ENCODE data around the gene HAUS8. TPM values are rescaled to one million over a fixed set of nuclear protein-coding genes. Genes with fewer than 3 reads are reported as not detected.
A peak's percentile ranks its signal among the peaks of the same experiment; 100 is the strongest.

The HAUS8 gene
- total and polyA plus RNA-seq, 9 of the 15 experiments (the other 6 are each of a cell fraction or from before 2014, with no cell fraction given) = 20.5 to 53.2 (median 36.0) TPM

GRCh38 chr19:17097593-17098126, 22.4 kb upstream of the HAUS8 start (continued):
- TF ChIP-seq BCLAF1 (IDR thresholded peaks at IDR 0.05; ENCODE audit: borderline replicate concordance in 1 of 2, control insufficient read depth in 1 of 2, low read depth in 2 of 2, low read length in 1 of 2) (no peak), SMARCA4 (IDR thresholded peaks at IDR 0.05) (peak; percentile 78), CBX8 (IDR thresholded peaks at IDR 0.05; ENCODE audit: borderline replicate concordance, extremely low read depth, low read depth, low read length, poor library complexity, severe bottlenecking) (no peak), E2F6 (IDR thresholded peaks at IDR 0.05; ENCODE audit: borderline replicate concordance in 1 of 2, extremely low read depth in 1 of 2, insufficient read depth in 1 of 2, insufficient read length in 1 of 2, low read depth in 1 of 2, low read length in 1 of 2, poor library complexity in 1 of 2, severe bottlenecking in 1 of 2) (no peak), ZNF431 (CRISPR knock-in tag; IDR thresholded peaks at IDR 0.05) (no peak), KLF10 (CRISPR knock-in tag; IDR thresholded peaks at IDR 0.05) (no peak), NR2C2 (CRISPR knock-in tag; IDR thresholded peaks at IDR 0.05) (0 out of 2 replicates have a peak, but pooled peaks have one; percentile 61), NR2C2 (tag; IDR thresholded peaks at IDR 0.05) (peak; percentile 92), TEAD2 (tag; IDR thresholded peaks at IDR 0.05) (no peak), ATF7 (IDR thresholded peaks at IDR 0.05) (peak; percentile 50; the same call in 1 of the 2 replicates), DPF2 (IDR thresholded peaks at IDR 0.05) (peak; percentile 69; the same call in 1 of the 2 replicates), MAFF (IDR thresholded peaks at IDR 0.05; ENCODE audit: low read length) (peak; percentile 96), RB1 (IDR thresholded peaks at IDR 0.05; ENCODE audit: low read depth) (no peak), HSF4 (CRISPR knock-in tag; IDR thresholded peaks at IDR 0.05; ENCODE audit: borderline replicate concordance) (no peak), MBD2 (IDR thresholded peaks at IDR 0.05; ENCODE audit: borderline replicate concordance, low read depth) (no peak), ZNF165 (CRISPR knock-in tag; IDR thresholded peaks at IDR 0.05; ENCODE audit: borderline replicate concordance) (no peak), CTCFL (IDR thresholded peaks at IDR 0.05; ENCODE audit: borderline replicate concordance, insufficient read depth, low read depth, low read length, poor library complexity, severe bottlenecking) (no peak), EP300 (IDR thresholded peaks at IDR 0.05; ENCODE audit: low read length) (peak; percentile 57), ZNF449 (CRISPR knock-in tag; IDR thresholded peaks at IDR 0.05) (no peak), ZBTB1 (CRISPR knock-in tag; IDR thresholded peaks at IDR 0.05; ENCODE audit: borderline replicate concordance, low read depth) (no peak), POLR2B (IDR thresholded peaks at IDR 0.05; ENCODE audit: low read depth, partially characterized antibody) (no peak)
